Measurements from ENCODE around the gene ROBO1. TPM values are rescaled to one million over a fixed set of nuclear protein-coding genes. Genes with fewer than 3 reads are reported as not detected.

ROBO1 gene
- total RNA-seq, 4 donors from 2014 or later, result 8.6 to 26.3 (median 16.6) TPM

- no peak overlapping the region for H3K27ac ChIP-seq
- intact Hi-C loops (cut with DNase I), result no loop called here
- no peak overlapping the region for H3K4me3 ChIP-seq (replicated peaks in 1 of 3)
- DNase-seq, result no peak
- TF ChIP-seq POLR2A (IDR thresholded peaks at IDR 0.05) (no peak), CTCF (IDR thresholded peaks at IDR 0.05) (no peak)
- no peaks in the 10 kb centered on the region for H3K36me3 ChIP-seq
- 81 to 88% methylated on average over 2 of the region's 2 CpGs for WGBS, 2 donors
- no peaks in the 10 kb centered on the region for H3K4me1 ChIP-seq
- no peaks in the 10 kb centered on the region for H3K27me3 ChIP-seq
- no peaks in the 10 kb centered on the region for H3K9me3 ChIP-seq
Measured at GRCh38 chr3:78736863-78737262, 1030.9 kb downstream of the ROBO1 start.

DNA sequence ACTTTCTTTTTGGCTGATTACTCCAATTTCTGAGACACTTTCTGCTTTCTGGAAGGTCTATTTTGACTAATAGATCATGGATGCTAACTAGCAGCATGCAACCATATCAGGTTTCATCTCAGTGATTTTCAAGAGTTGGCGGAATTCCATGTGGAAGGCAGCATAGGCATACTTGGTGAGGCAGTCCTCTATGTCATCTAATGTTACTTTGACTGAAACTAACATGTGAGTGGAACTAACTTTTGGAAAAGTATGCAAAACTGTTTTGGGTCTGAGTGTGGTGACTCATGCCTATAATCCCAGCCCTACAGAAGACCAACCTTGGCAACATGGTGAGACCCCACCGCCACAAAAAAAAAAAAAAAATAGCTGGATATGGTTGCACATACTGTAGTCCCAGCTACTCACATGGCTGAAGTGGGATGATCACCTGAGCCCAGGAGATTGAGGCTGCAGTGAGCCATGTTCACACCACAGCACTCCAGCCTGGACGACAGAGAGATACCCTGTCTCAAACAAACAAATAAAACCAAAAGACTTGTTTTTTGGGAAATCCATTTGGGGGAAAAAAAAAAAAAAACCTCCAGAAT is 1033.7 kb downstream of the ROBO1 start:
- TF ChIP-seq CTCF (IDR thresholded peaks at IDR 0.05) (no peak), POLR2A (IDR thresholded peaks at IDR 0.05) (no peak)
- Histone ChIP-seq H3K4me1 (no peaks in the 10 kb centered on the region), H3K4me3 (replicated peaks in 1 of 3) (no peak overlapping the region), H3K27me3 (no peaks in the 10 kb centered on the region), H3K27ac (no peak overlapping the region), H3K36me3 (no peaks in the 10 kb centered on the region), H3K9me3 (no peaks in the 10 kb centered on the region)
- peak in 1 of 2 donors; percentile 29 for DNase-seq
- intact Hi-C loops (cut with DNase I), result no loop called here
- 67 to 72% methylated on average over 3 of the region's 3 CpGs for WGBS, 2 donors

DNA sequence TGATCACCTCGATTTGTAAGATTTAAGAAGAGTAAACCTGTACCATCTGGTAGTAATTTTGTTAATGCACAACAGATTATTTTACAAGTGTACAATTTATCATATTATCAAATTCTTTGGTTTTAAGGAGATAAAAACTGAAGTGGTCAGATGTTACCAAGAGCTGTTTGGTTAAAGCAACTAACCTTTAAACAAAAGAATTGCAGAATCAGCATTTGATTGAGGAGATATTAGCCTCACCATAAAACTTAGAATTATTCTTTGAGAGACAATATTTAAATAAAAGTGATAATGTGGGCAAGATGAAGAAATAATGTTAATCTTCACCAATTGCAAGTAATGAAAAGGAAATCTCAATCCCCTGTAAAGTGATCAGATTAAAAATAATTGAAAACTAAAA is 1034.9 kb downstream of the ROBO1 start:
- WGBS, 2 donors, result 91 to 93% methylated on average over 1 of the region's 1 CpG
- Histone ChIP-seq H3K4me3 (replicated peaks in 1 of 3) (no peak overlapping the region), H3K9me3 (no peaks in the 10 kb centered on the region), H3K27me3 (no peaks in the 10 kb centered on the region), H3K4me1 (peaks cover 0 to 4% of the 10 kb centered on the region in 2 donors), H3K36me3 (no peaks in the 10 kb centered on the region), H3K27ac (no peak overlapping the region)
- TF ChIP-seq POLR2A (IDR thresholded peaks at IDR 0.05), result no peak
- no peak for TF ChIP-seq CTCF (IDR thresholded peaks at IDR 0.05)
- no peak for DNase-seq
- intact Hi-C loops (cut with DNase I), result no loop called here

- no peak for DNase-seq
- intact Hi-C loops (cut with DNase I), result no loop called here
- TF ChIP-seq POLR2A (IDR thresholded peaks at IDR 0.05) (no peak), CTCF (IDR thresholded peaks at IDR 0.05) (no peak)
- peaks cover 0 to 4% of the 10 kb centered on the region in 2 donors for H3K4me1 ChIP-seq
- H3K27ac ChIP-seq, result no peak overlapping the region
- no peak overlapping the region for H3K4me3 ChIP-seq (replicated peaks in 1 of 3)
- no peaks in the 10 kb centered on the region for H3K27me3 ChIP-seq
- no peaks in the 10 kb centered on the region for H3K9me3 ChIP-seq
- no peaks in the 10 kb centered on the region for H3K36me3 ChIP-seq
- 91 to 94% methylated on average over 1 of the region's 1 CpG for WGBS, 2 donors
Measured at GRCh38 chr3:78732471-78732870, 1035.3 kb downstream of the ROBO1 start.

DNA sequence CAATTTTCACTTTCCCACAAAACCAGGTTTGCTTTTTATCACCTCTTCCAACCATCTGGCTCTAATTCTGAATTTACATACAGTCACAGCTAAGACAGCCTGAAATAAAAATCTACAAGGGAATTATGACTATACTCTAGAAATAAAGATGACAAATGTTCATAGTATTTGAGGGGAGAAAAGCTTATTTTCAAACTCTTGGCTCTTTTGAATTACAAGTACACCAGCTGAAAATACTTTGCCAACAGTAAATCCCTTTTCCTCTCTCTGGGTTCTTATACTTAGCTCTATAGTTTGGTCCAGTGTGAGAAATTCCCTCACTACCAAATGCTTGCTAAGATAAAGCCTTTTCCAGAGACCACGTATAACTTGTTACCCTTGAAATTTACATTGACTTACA is 1037.9 kb downstream of the ROBO1 start:
- H3K4me3 ChIP-seq (replicated peaks in 1 of 3), result no peak overlapping the region
- peaks cover 0 to 4% of the 10 kb centered on the region in 2 donors for H3K4me1 ChIP-seq
- no peaks in the 10 kb centered on the region for H3K27me3 ChIP-seq
- intact Hi-C loops (cut with DNase I), result no loop called here
- no peak for TF ChIP-seq CTCF (IDR thresholded peaks at IDR 0.05)
- no peak for TF ChIP-seq POLR2A (IDR thresholded peaks at IDR 0.05)
- no peak overlapping the region for H3K27ac ChIP-seq
- no peaks in the 10 kb centered on the region for H3K9me3 ChIP-seq
- DNase-seq, result no peak
- H3K36me3 ChIP-seq, result no peaks in the 10 kb centered on the region
- WGBS, 2 donors, result 83% methylated on average over 1 of the region's 1 CpG; no CpG with 5 or more reads in 1 of the 2 donors

Data from thyroid gland (tissue), 4 donors.